LoVo (cell line): ENCODE data around the gene ZNF608.

ENCODE experiments used
- DNase-seq: peaks from one replicate; pipeline ENCODE4 v3.0.0-alpha.2; 2016; ENCODE audit warnings: low spot score

The ZNF608 gene

GRCh38 chr5:124738681-124739633 is 7.5 kb downstream of the ZNF608 start:
- DNase-seq = no peak

- DNase-seq = no peak
Measured at GRCh38 chr5:124737651-124738050, 8.8 kb downstream of the ZNF608 start.

- DNase-seq = no peak
Measured at GRCh38 chr5:124736805-124737188, 9.6 kb downstream of the ZNF608 start.

- DNase-seq = peak; percentile 52
Measured at GRCh38 chr5:124736082-124736804, 10.2 kb downstream of the ZNF608 start.

GRCh38 chr5:124735169-124735858 is 11.1 kb downstream of the ZNF608 start:
- DNase-seq = no peak

- no peak for DNase-seq
Measured at GRCh38 chr5:124734574-124735168, 11.8 kb downstream of the ZNF608 start.

GRCh38 chr5:124733329-124733650 is 13.1 kb downstream of the ZNF608 start:
- DNase-seq = no peak

GRCh38 chr5:124732428-124733328 is 13.8 kb downstream of the ZNF608 start:
- DNase-seq = no peak

- no peak for DNase-seq
Measured at GRCh38 chr5:124730381-124730780, 16.1 kb downstream of the ZNF608 start.

GRCh38 chr5:124729720-124730359 is 16.6 kb downstream of the ZNF608 start:
- no peak for DNase-seq

GRCh38 chr5:124728968-124729332 is 17.5 kb downstream of the ZNF608 start:
- DNase-seq = no peak

- DNase-seq = no peak
Measured at GRCh38 chr5:124728331-124728967, 18.0 kb downstream of the ZNF608 start.

- DNase-seq = no peak
Measured at GRCh38 chr5:124726631-124727362, 19.6 kb downstream of the ZNF608 start.

GRCh38 chr5:124725622-124726258 is 20.7 kb downstream of the ZNF608 start:
- no peak for DNase-seq

- DNase-seq = no peak
Measured at GRCh38 chr5:124725040-124725434, 21.4 kb downstream of the ZNF608 start.

GRCh38 chr5:124724357-124725039 is 21.9 kb downstream of the ZNF608 start:
- DNase-seq = no peak

GRCh38 chr5:124721229-124721735 is 25.2 kb downstream of the ZNF608 start:
- no peak for DNase-seq

GRCh38 chr5:124720593-124720992 is 25.8 kb downstream of the ZNF608 start:
- no peak for DNase-seq
